Fibroblast of lung (primary cell): ENCODE data around the gene KIRREL3. TPM values are rescaled to one million over a fixed set of nuclear protein-coding genes. Genes with fewer than 3 reads are reported as not detected.

Experiments
- DNase-seq, 2 donors: peaks; one replicate each; pipeline versions ENCODE4 v3.0.0 to v3.0.0-alpha.2; 2010; ENCODE audit warnings: low read depth in 2 of 2
- H2AFZ ChIP-seq: 2 replicates; pipeline ENCODE4 v1.5.1; 2012; ENCODE audit warnings: low read length, control low read depth, inconsistent platforms
- H3K27ac ChIP-seq: 2 replicates; pipeline ENCODE4 v1.5.1; 2011; ENCODE audit warnings: low read length, control low read depth; ENCODE audit not compliant: insufficient read depth
- H3K27me3 ChIP-seq: 2 replicates; pipeline ENCODE4 v1.5.1; 2011; ENCODE audit warnings: mild to moderate bottlenecking, low read length; ENCODE audit not compliant: control insufficient read depth, insufficient read depth
- H3K36me3 ChIP-seq: 2 replicates; pipeline ENCODE4 v1.5.1; 2011; ENCODE audit warnings: low read length; ENCODE audit not compliant: control insufficient read depth, insufficient read depth
- H3K4me1 ChIP-seq: 2 replicates; pipeline ENCODE4 v1.5.1; 2011; ENCODE audit warnings: low read length; ENCODE audit not compliant: control insufficient read depth, insufficient read depth; ENCODE audit errors: extremely low read depth
- H3K4me2 ChIP-seq: 2 replicates; pipeline ENCODE4 v1.5.1; 2011; ENCODE audit warnings: low read length, control low read depth; ENCODE audit not compliant: insufficient read depth; ENCODE audit errors: extremely low read depth
- H3K4me3 ChIP-seq, 4 experiments: fragments of 200-600 bp in 1 of 4; sonication (generic) in 1 of 4; replicated peaks in 1 of 4; 2 replicates each; pipeline ENCODE4 v1.5.1; 2011 to 2016; ENCODE audit warnings: low read length in 4 of 4, low read depth in 3 of 4, mild to moderate bottlenecking in 3 of 4, control low read depth in 2 of 4, inconsistent platforms in 1 of 4, mixed read lengths in 1 of 4; ENCODE audit not compliant: insufficient read depth in 1 of 4; ENCODE audit errors: control extremely low read depth in 1 of 4
- H3K79me2 ChIP-seq: 2 replicates; pipeline ENCODE4 v1.5.1; 2012; ENCODE audit warnings: mild to moderate bottlenecking, low read length, inconsistent platforms; ENCODE audit not compliant: control insufficient read depth, insufficient read depth
- H3K9ac ChIP-seq: 2 replicates; pipeline ENCODE4 v1.5.1; 2011; ENCODE audit warnings: mild to moderate bottlenecking, low read length, control low read depth; ENCODE audit not compliant: insufficient read depth
- H3K9me3 ChIP-seq: 2 replicates; pipeline ENCODE4 v1.5.1; 2012; ENCODE audit warnings: low read depth, low read length; ENCODE audit not compliant: control insufficient read depth, insufficient read depth
- H4K20me1 ChIP-seq: 2 replicates; pipeline ENCODE4 v1.5.1; 2011; ENCODE audit warnings: low read length; ENCODE audit not compliant: control insufficient read depth, insufficient read depth; ENCODE audit errors: extremely low read depth
- CTCF ChIP-seq, 2 donors: IDR thresholded peaks in 1 of 2; conservative IDR thresholded peaks in 1 of 2; 1 replicate in 1 of 2; 2 replicates in 1 of 2; pipeline ENCODE4 v1.5.1; 2011 to 2012; ENCODE audit warnings: low read length in 2 of 2, control low read depth in 1 of 2, inconsistent platforms in 1 of 2, low read depth in 1 of 2, mild to moderate bottlenecking in 1 of 2
- EZH2 ChIP-seq: IDR thresholded peaks from 2 replicates; pipeline ENCODE4 v1.5.1; 2012; ENCODE audit warnings: low read length, control low read depth, mild to moderate bottlenecking; ENCODE audit errors: missing control alignments
- polyA plus RNA-seq, 2 donors: library from polyadenylated mRNA; depleted of rRNA in 1 of 2; stranded (reverse) in 1 of 2; unstranded in 1 of 2; fragments of >200 nt; gene quantifications; 2 replicates each; pipeline ENCODE4 v1.2.1, GENCODE V29; 2011 to 2012; ENCODE audit warnings: missing spikeins in 1 of 2
- total RNA-seq: library from RNA; depleted of rRNA; stranded (reverse); fragments of >200 nt; gene quantifications from 2 replicates; pipeline ENCODE4 v1.2.1, GENCODE V29; 2014

Gene KIRREL3
- total and polyA plus RNA-seq, 2 donors (not counting 1 experiment from before 2014, with no cell fraction given): 2.8 to 6.1 TPM

DNA sequence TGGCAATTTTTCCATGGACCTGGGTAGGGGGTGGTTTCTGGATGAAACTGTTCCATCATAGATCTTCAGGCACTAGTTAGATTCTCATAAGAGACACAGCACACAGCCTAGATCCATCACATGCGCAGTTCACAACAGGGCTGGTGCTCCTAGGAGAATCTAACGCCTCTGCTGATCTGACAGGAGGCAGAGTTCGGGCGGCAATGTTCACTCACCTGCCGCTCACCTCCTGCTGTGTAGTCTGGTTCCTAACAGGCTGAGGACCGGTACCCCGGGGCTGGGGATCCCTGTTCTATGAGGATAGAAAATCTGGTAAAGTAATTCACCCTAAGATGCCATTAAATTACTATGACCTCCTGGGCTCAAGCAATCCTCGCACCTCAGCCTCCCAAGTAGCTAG, 318.0 kb downstream of the KIRREL3 start:
- H3K27ac ChIP-seq: no peak overlapping the region
- no peaks in the 10 kb centered on the region for H4K20me1 ChIP-seq
- H3K9ac ChIP-seq: no peak overlapping the region
- H3K9me3 ChIP-seq: no peaks in the 10 kb centered on the region
- no peak overlapping the region for H3K4me3 ChIP-seq
- H2AFZ ChIP-seq: no peak overlapping the region
- no peaks in the 10 kb centered on the region for H3K36me3 ChIP-seq
- no peak overlapping the region for H3K4me2 ChIP-seq
- no peak for TF ChIP-seq EZH2
- no peak for TF ChIP-seq CTCF (conservative IDR thresholded peaks at IDR 0.05 in 1 of 2, IDR thresholded peaks at IDR 0.05 in 1 of 2; ENCODE audit: low read depth in 1 of 2, low read length in 2 of 2)
- H3K4me1 ChIP-seq: no peaks in the 10 kb centered on the region
- H3K27me3 ChIP-seq: no peaks in the 10 kb centered on the region
- no peaks in the 10 kb centered on the region for H3K79me2 ChIP-seq
- DNase-seq: no peak

DNA sequence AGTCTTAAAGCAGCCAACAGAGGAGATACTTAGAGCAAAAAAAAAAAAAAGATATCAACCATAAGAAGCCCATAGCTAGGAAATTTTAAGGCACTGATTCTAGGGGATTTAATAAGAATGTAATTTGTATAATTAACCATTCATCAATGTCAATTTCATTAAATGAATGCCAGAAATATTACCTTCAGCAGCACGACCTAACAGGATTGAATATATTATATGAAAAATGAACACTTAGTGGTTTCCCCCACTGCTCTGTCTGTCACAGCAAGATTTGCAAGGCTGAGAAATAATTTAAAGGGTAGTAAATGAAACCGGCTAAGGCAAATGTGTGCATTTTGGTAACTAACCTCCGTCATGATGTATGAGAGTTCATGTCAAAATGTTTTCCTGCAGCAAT, 319.9 kb downstream of the KIRREL3 start:
- DNase-seq: no peak
- H3K27ac ChIP-seq: no peak overlapping the region
- H4K20me1 ChIP-seq: no peaks in the 10 kb centered on the region
- no peak for TF ChIP-seq CTCF (conservative IDR thresholded peaks at IDR 0.05 in 1 of 2, IDR thresholded peaks at IDR 0.05 in 1 of 2; ENCODE audit: low read depth in 1 of 2, low read length in 2 of 2)
- TF ChIP-seq EZH2: no peak
- H3K36me3 ChIP-seq: no peaks in the 10 kb centered on the region
- no peaks in the 10 kb centered on the region for H3K27me3 ChIP-seq
- no peaks in the 10 kb centered on the region for H3K79me2 ChIP-seq
- H3K4me1 ChIP-seq: no peaks in the 10 kb centered on the region
- H3K4me2 ChIP-seq: no peak overlapping the region
- H2AFZ ChIP-seq: no peak overlapping the region
- no peak overlapping the region for H3K4me3 ChIP-seq
- H3K9me3 ChIP-seq: no peaks in the 10 kb centered on the region
- H3K9ac ChIP-seq: no peak overlapping the region

GRCh38 chr11:126680131-126680530, 320.4 kb downstream of the KIRREL3 start:
- Histone ChIP-seq H3K4me3 (no peak overlapping the region), H3K4me1 (no peaks in the 10 kb centered on the region), H3K4me2 (no peak overlapping the region), H4K20me1 (no peaks in the 10 kb centered on the region), H3K9me3 (no peaks in the 10 kb centered on the region), H3K9ac (no peak overlapping the region), H2AFZ (no peak overlapping the region), H3K27ac (no peak overlapping the region), H3K36me3 (no peaks in the 10 kb centered on the region), H3K79me2 (no peaks in the 10 kb centered on the region), H3K27me3 (no peaks in the 10 kb centered on the region)
- DNase-seq: peak in 1 of 2 donors; percentile 33
- no peak for TF ChIP-seq CTCF (conservative IDR thresholded peaks at IDR 0.05 in 1 of 2, IDR thresholded peaks at IDR 0.05 in 1 of 2; ENCODE audit: low read depth in 1 of 2, low read length in 2 of 2)
